CD4-positive, alpha-beta T cell treated with Interleukin-6 at 100 ng/mL for 8 hours (primary cell): Measurements from ENCODE around the gene FANCL.
"Not testable (repeated sequence)": the region's sequence is repeated elsewhere in the genome, so short reads cannot be mapped to it uniquely, and the experiment has no call there.

ENCODE experiments used
- DNase-seq: peaks from one replicate; pipeline ENCODE4 v3.0.0-alpha.2; 2020; ENCODE audit warnings: mixed read lengths, low spot score

Gene FANCL

GRCh38 chr2:58140508-58141072 is 100.5 kb downstream of the FANCL start:
- no peak for DNase-seq

- DNase-seq: no peak
These were observed 102.6 kb downstream of the FANCL start for GRCh38 chr2:58138396-58139030.

- no peak for DNase-seq
These were observed 103.3 kb downstream of the FANCL start for GRCh38 chr2:58137856-58138255.

- no peak for DNase-seq
These were observed 103.9 kb downstream of the FANCL start for GRCh38 chr2:58137221-58137620.

- DNase-seq: no peak
These were observed 105.3 kb downstream of the FANCL start for GRCh38 chr2:58135861-58136260.

- no peak for DNase-seq
These were observed 107.7 kb downstream of the FANCL start for GRCh38 chr2:58133395-58133794.

- no peak for DNase-seq
These were observed 109.7 kb downstream of the FANCL start for GRCh38 chr2:58131191-58132011.

- no peak for DNase-seq
These were observed 110.9 kb downstream of the FANCL start for GRCh38 chr2:58130238-58130637.

- DNase-seq: no peak
These were observed 114.0 kb downstream of the FANCL start for GRCh38 chr2:58127111-58127510.

GRCh38 chr2:58122540-58122939 is 118.6 kb downstream of the FANCL start:
- DNase-seq: no peak

GRCh38 chr2:58122040-58122439 is 119.1 kb downstream of the FANCL start:
- DNase-seq: no peak

GRCh38 chr2:58120626-58121229 is 120.4 kb downstream of the FANCL start:
- no peak for DNase-seq

- DNase-seq: not testable (repeated sequence)
These were observed 127.6 kb downstream of the FANCL start for GRCh38 chr2:58113563-58113962.

- DNase-seq: no peak
These were observed 130.4 kb downstream of the FANCL start for GRCh38 chr2:58110765-58111164.

- no peak for DNase-seq
These were observed 131.6 kb downstream of the FANCL start for GRCh38 chr2:58109481-58109880.
